ENCODE results near the gene RBM34. TPM values are rescaled to one million over a fixed set of nuclear protein-coding genes. Genes with fewer than 3 reads are reported as not detected.

Gene RBM34
- total RNA-seq, 2 donors from 2014 or later = 13.2 to 26.2 TPM

DNA sequence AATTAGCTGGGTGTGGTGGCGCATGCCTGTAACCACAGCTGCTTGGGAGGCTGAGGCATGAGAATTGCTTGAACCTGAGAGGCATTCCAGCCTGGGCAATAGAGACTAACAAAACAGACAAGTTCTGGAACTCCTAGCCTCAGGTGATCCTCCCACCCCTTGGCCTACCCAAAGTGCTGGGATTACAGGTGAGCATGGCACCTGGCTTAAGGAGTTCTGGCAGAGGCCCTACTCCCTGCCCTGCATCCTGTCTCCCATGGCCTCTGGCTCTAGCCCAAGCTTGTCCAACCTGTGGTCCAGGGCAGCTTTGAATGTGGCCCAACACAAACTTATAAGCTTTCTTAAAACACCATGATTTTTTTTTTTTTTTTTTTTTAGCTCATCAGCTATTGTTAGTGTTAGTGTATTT is 52.9 kb downstream of the RBM34 start:
- H3K9me3 ChIP-seq = no peaks in the 10 kb centered on the region
- peaks cover 21% of the 10 kb centered on the region for H3K4me1 ChIP-seq
- ATAC-seq (no peak), DNase-seq (peak in 1 of 4 donors; percentile 8)
- peaks cover 0 to 11% of the 10 kb centered on the region in 2 donors for H3K36me3 ChIP-seq (replicated peaks in 1 of 2; ENCODE audit: insufficient read depth in 1 of 2, low read depth in 2 of 2)
- H3K27me3 ChIP-seq = no peaks in the 10 kb centered on the region
- whole genome bisulfite sequencing, 2 donors = 96 to 100% methylated on average over 1 of the region's 1 CpG
- no peak overlapping the region for H3K4me3 ChIP-seq
- TF ChIP-seq POLR2A (IDR thresholded peaks at IDR 0.05) = no peak
- TF ChIP-seq CTCF (IDR thresholded peaks at IDR 0.05) = no peak
- H3K27ac ChIP-seq = no peak overlapping the region
- intact Hi-C loops (cut with DNase I) = loop anchor here (10.0 kb wide), 1 partner anchor 307 kb away; no protein-coding TSS in a partner anchor

GRCh38 chr1:235107368-235108184 is 53.5 kb downstream of the RBM34 start:
- Histone ChIP-seq H3K27me3 (no peaks in the 10 kb centered on the region), H3K4me3 (no peak overlapping the region), H3K4me1 (peaks cover 15% of the 10 kb centered on the region), H3K9me3 (no peaks in the 10 kb centered on the region), H3K36me3 (replicated peaks in 1 of 2; ENCODE audit: insufficient read depth in 1 of 2, low read depth in 2 of 2) (peaks cover 0 to 11% of the 10 kb centered on the region in 2 donors), H3K27ac (no peak overlapping the region)
- DNase-seq (peak in 1 of 4 donors; percentile 1), ATAC-seq (no peak)
- TF ChIP-seq CTCF (IDR thresholded peaks at IDR 0.05) (no peak), POLR2A (IDR thresholded peaks at IDR 0.05) (no peak)
- WGBS, 2 donors = 91 to 94% methylated on average over 16 of the region's 16 CpGs
- intact Hi-C loops (cut with DNase I) = loop anchor here (10.0 kb wide), 1 partner anchor 307 kb away; no protein-coding TSS in a partner anchor

GRCh38 chr1:235106457-235106856 is 54.6 kb downstream of the RBM34 start:
- ATAC-seq (no peak), DNase-seq (peak in 1 of 4 donors; percentile 1)
- 98 to 99% methylated on average over 4 of the region's 4 CpGs for WGBS, 2 donors
- Histone ChIP-seq H3K27me3 (no peaks in the 10 kb centered on the region), H3K4me1 (peaks cover 14% of the 10 kb centered on the region), H3K27ac (no peak overlapping the region), H3K4me3 (no peak overlapping the region), H3K36me3 (replicated peaks in 1 of 2; ENCODE audit: insufficient read depth in 1 of 2, low read depth in 2 of 2) (peaks cover 0 to 11% of the 10 kb centered on the region in 2 donors), H3K9me3 (no peaks in the 10 kb centered on the region)
- intact Hi-C loops (cut with DNase I) = loop anchor here (10.0 kb wide), 1 partner anchor 308 kb away; no protein-coding TSS in a partner anchor
- TF ChIP-seq POLR2A (IDR thresholded peaks at IDR 0.05) (no peak), CTCF (IDR thresholded peaks at IDR 0.05) (no peak)

DNA sequence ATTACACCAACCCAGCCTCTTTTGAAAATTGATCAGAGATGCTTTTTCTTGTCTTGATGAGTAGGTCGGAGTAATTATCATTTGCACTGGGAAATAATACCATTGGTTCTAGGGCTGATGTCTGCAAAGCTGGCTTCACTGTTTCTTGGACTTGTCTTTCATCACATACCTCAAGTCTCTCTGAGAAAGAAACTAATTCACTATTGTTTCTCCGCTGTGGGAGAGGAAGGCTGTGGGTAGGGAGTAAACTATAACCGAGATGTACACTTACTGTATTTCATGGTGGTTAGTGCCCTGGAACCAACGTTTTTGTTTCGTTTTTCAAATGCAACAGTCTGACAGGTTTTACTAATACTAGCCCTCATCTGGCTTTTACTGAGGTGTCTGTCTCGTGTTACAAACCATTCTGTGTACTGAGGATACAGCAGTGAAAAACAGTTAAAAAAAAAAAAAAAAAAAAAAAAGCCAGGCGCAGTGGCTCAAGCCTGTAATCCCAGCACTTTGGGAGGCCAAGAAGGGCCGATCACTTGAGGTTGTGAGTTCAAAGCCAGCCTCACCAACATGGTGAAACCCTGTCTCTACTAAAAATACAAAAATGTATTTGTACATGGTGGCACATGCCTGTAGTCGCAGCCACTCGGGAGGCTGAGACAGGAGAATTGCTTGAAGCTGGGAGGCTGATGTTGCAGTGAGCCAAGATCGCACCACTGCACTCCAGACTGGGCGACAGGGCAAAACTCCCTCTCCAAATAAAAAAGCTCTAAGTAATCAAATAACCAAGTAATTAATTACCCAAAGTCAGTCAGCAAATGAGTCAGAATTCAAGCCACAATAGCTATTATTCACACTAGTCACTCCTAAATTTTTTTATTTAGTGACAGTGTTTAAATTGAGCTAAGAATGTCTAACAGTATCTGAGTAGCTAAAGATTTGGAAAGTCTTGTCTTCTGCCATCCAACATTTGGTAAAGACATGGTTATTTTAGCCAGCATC is 55.7 kb downstream of the RBM34 start:
- H3K9me3 ChIP-seq = no peaks in the 10 kb centered on the region
- H3K4me1 ChIP-seq = peaks cover 14% of the 10 kb centered on the region
- peak overlapping the region in 1 of 4 donors; percentile 31 for H3K27ac ChIP-seq
- DNase-seq = no peak
- WGBS, 2 donors = 74 to 82% methylated on average over 12 of the region's 12 CpGs
- no peaks in the 10 kb centered on the region for H3K27me3 ChIP-seq
- intact Hi-C loops (cut with DNase I) = loop anchor here (10.0 kb wide), 1 partner anchor 309 kb away; no protein-coding TSS in a partner anchor
- H3K4me3 ChIP-seq = no peak overlapping the region
- ATAC-seq = no peak
- TF ChIP-seq CTCF (IDR thresholded peaks at IDR 0.05) (no peak), POLR2A (IDR thresholded peaks at IDR 0.05) (no peak)
- peaks cover 0 to 6% of the 10 kb centered on the region in 2 donors for H3K36me3 ChIP-seq (replicated peaks in 1 of 2; ENCODE audit: insufficient read depth in 1 of 2, low read depth in 2 of 2)
